HepG2 (cell line): ENCODE measurements around the gene B4GALT5. TPM values are rescaled to one million over a fixed set of nuclear protein-coding genes. Genes with fewer than 3 reads are reported as not detected.

Experiments
- ATAC-seq: fragments of 200-7000 bp; cut with Tn5 transposase; 3 replicates; pipeline ENCODE4 v1.9.1; 2020; ENCODE audit warnings: mild to moderate bottlenecking, moderate library complexity
- BruUV-seq: library from RNA; stranded (reverse); fragments of 400-500 nt; replicated peaks from 2 replicates; lab custom pipeline; 2021; lab: Mats Ljungman, UMichigan
- CTCF ChIA-PET: fragments of 300-600 bp; formaldehyde crosslinking; extraction: SDS; loops from one replicate; lab custom pipeline; 2021; ENCODE audit warnings: low total read pairs, inconsistent platforms, low intra/inter-chr PET ratio; lab: Yijun Ruan, JAX
- POLR2A ChIA-PET: fragments of 350-600 bp; sonication (Branson Sonifier 250); formaldehyde crosslinking; loops from one replicate; lab custom pipeline; 2020; ENCODE audit warnings: antibody characterized with exemption, inconsistent platforms; lab: Yijun Ruan, JAX
- DNase-seq: peaks from one replicate; pipeline ENCODE4 v3.0.0-alpha.2; 2015; ENCODE audit warnings: low spot score
- FAIRE-seq: peaks from 3 replicates; lab custom pipeline; 2011; peaks lifted over from hg19 to GRCh38; lab: Jason Lieb, UNC
- H2AFZ ChIP-seq: one replicate; pipeline ENCODE4 v1.6.1; 2011; ENCODE audit warnings: low read length, inconsistent platforms
- H3K27ac ChIP-seq: fragments of 300-600 bp; 3 replicates; pipeline ENCODE4 v1.8.0; 2011; ENCODE audit warnings: mixed run types, mild to moderate bottlenecking, mixed read lengths, low read length, inconsistent platforms; ENCODE audit not compliant: insufficient read depth; ENCODE audit errors: extremely low read length
- H3K27me3 ChIP-seq, 2 experiments: fragments of 200-600 bp in 1 of 2; 2 replicates in 1 of 2; 3 replicates in 1 of 2; pipeline versions ENCODE4 v1.6.0 to v1.8.0; 2011; ENCODE audit warnings: low read length in 2 of 2, mild to moderate bottlenecking in 2 of 2, moderate library complexity in 2 of 2, inconsistent platforms in 1 of 2; ENCODE audit not compliant: insufficient read depth in 2 of 2, control insufficient read depth in 1 of 2
- H3K36me3 ChIP-seq, 2 experiments: fragments of 200-600 bp in 1 of 2; replicated peaks in 1 of 2; 2 replicates in 1 of 2; 3 replicates in 1 of 2; pipeline versions ENCODE4 v1.5.1 to v1.8.0; 2011; ENCODE audit warnings: low read length in 2 of 2, inconsistent platforms in 1 of 2; ENCODE audit not compliant: insufficient read depth in 2 of 2, control insufficient read depth in 1 of 2
- H3K4me1 ChIP-seq: 2 replicates; pipeline ENCODE4 v1.5.1; 2012; ENCODE audit warnings: low read length, inconsistent platforms; ENCODE audit not compliant: insufficient read depth
- H3K4me2 ChIP-seq: 2 replicates; pipeline ENCODE4 v1.6.0; 2011; ENCODE audit warnings: low read depth, low read length, inconsistent platforms
- H3K4me3 ChIP-seq, 3 experiments: fragments of 200-600 bp in 1 of 3; sonication (generic), shearing (Covaris generic) in 1 of 3; replicated peaks in 1 of 3; 2 replicates each; pipeline ENCODE4 v1.5.1; 2011 to 2016; ENCODE audit warnings: low read length in 3 of 3, inconsistent platforms in 2 of 3, low read depth in 2 of 3, mild to moderate bottlenecking in 2 of 3, control low read depth in 1 of 3, mixed read lengths in 1 of 3; ENCODE audit not compliant: insufficient read depth in 1 of 3
- H3K79me2 ChIP-seq: one replicate; pipeline ENCODE4 v1.6.1; 2011; ENCODE audit warnings: low read length, inconsistent platforms; ENCODE audit not compliant: insufficient read depth
- H3K9ac ChIP-seq: 2 replicates; pipeline ENCODE4 v1.6.0; 2011; ENCODE audit warnings: mild to moderate bottlenecking, low read depth, low read length, inconsistent platforms; ENCODE audit not compliant: insufficient read depth
- H3K9me3 ChIP-seq: 2 replicates; pipeline ENCODE4 v1.5.1; 2012; ENCODE audit warnings: mild to moderate bottlenecking, low read length
- H4K20me1 ChIP-seq: 2 replicates; pipeline ENCODE4 v1.6.0; 2011; ENCODE audit warnings: inconsistent platforms, mild to moderate bottlenecking, low read length, moderate library complexity; ENCODE audit not compliant: insufficient read depth
- AHR ChIP-seq: IDR thresholded peaks from 2 replicates; pipeline ENCODE4 v1.6.1; 2018; ENCODE audit warnings: missing genetic modification reagents, missing compliant biosample characterization
- BHLHE40 ChIP-seq: IDR thresholded peaks from 2 replicates; pipeline ENCODE4 v1.6.1; 2011; ENCODE audit warnings: low read length, improper control_type of control experiment
- FOXO4 ChIP-seq: sonication (generic); formaldehyde crosslinking; conservative IDR thresholded peaks from 2 replicates; pipeline ENCODE4 v1.8.1; 2023; ENCODE audit warnings: missing genetic modification reagents
- HNF4G ChIP-seq, 2 experiments: sonication (generic) in 1 of 2; formaldehyde crosslinking in 1 of 2; IDR thresholded peaks; 2 replicates each; pipeline versions ENCODE4 v1.4.0 to v1.6.1; 2011 to 2020; ENCODE audit warnings: borderline replicate concordance in 2 of 2, low read depth in 2 of 2, mild to moderate bottlenecking in 2 of 2, low read length in 1 of 2, missing genetic modification reagents in 1 of 2, moderate library complexity in 1 of 2
- ZBTB7B ChIP-seq: sonication (generic); formaldehyde crosslinking; IDR thresholded peaks from 2 replicates; pipeline ENCODE4 v1.4.0; 2020; ENCODE audit warnings: missing genetic modification reagents
- ZHX1 ChIP-seq: sonication (generic); formaldehyde crosslinking; IDR thresholded peaks from 2 replicates; pipeline ENCODE4 v1.8.1; 2022; ENCODE audit warnings: low read depth, mild to moderate bottlenecking, missing genetic modification reagents
- ZNF292 ChIP-seq: sonication (generic); formaldehyde crosslinking; IDR thresholded peaks from 2 replicates; pipeline ENCODE4 v1.8.1; 2022; ENCODE audit warnings: mild to moderate bottlenecking, low read depth, missing genetic modification reagents, borderline replicate concordance
- ZNF468 ChIP-seq: sonication (generic); formaldehyde crosslinking; IDR thresholded peaks from 2 replicates; pipeline ENCODE4 v1.8.0; 2022; ENCODE audit warnings: mild to moderate bottlenecking, moderate library complexity, missing genetic modification reagents
- ZNF512 ChIP-seq: sonication (generic); formaldehyde crosslinking; IDR thresholded peaks from 2 replicates; pipeline ENCODE4 v1.4.0; 2020; ENCODE audit warnings: mild to moderate bottlenecking, missing genetic modification reagents
- ZNF747 ChIP-seq: sonication (generic); formaldehyde crosslinking; IDR thresholded peaks from 2 replicates; pipeline ENCODE4 v1.8.1; 2023; ENCODE audit warnings: missing genetic modification reagents, mild to moderate bottlenecking, borderline replicate concordance
- WGBS: methylation state at CpG from one replicate; pipeline ENCODE4 v1.1.6; 2017; ENCODE audit warnings: low lambda C conversion rate; 5-methylcytosine and 5-hydroxymethylcytosine counted together
- in situ Hi-C: cut with HindIII; loops from 2 replicates; pipeline ENCODE4 v1.10.0; 2017; ENCODE audit warnings: low pct_unique_long_range_greater_than_20kb; ENCODE audit not compliant: extremely low pct_ligation_motif_present
- intact Hi-C: fragments of 100-400 bp; cut with micrococcal nuclease; formaldehyde crosslinking; loops from one replicate; pipeline ENCODE4 v1.10.0; 2022; ENCODE audit not compliant: unreplicated experiment
- polyA plus RNA-seq, 8 experiments: library from polyadenylated mRNA; depleted of rRNA in 3 of 8; stranded (reverse) in 7 of 8; unstranded in 1 of 8; fragments of >200 nt; fragmentation: Illumina TruSeq in 4 of 8; extraction: Trizol in 4 of 8; gene quantifications; 2 replicates each; pipeline versions ENCODE4 v1.2.1 to v1.2.3, GENCODE V29; 2011 to 2016; ENCODE audit warnings: low read depth in 4 of 8, missing spikeins in 1 of 8, mixed read lengths in 1 of 8; ENCODE audit not compliant: insufficient read depth in 1 of 8
- total RNA-seq, 5 experiments: library from RNA; depleted of rRNA; stranded (reverse); fragments of >200 nt; fragmentation: Illumina TruSeq; extraction: Trizol; gene quantifications; 2 replicates each; pipeline ENCODE4 v1.2.3, GENCODE V29; 2016; ENCODE audit warnings: low read depth in 1 of 5

B4GALT5 gene
- total and polyA plus RNA-seq, 2 of the 13 experiments (the other 11 are each of a cell fraction or from before 2014, with no cell fraction given) = 27.3 to 30.9 TPM

- no peak for TF ChIP-seq ZNF747 (CRISPR knock-in tag)
- TF ChIP-seq ZNF512 = no peak
- no peak for TF ChIP-seq ZBTB7B (CRISPR knock-in tag)
- no peak for TF ChIP-seq HNF4G (IDR thresholded peaks at IDR 0.05; ENCODE audit: borderline replicate concordance, low read depth, low read length)
- no peak for TF ChIP-seq HNF4G (CRISPR knock-in tag; IDR thresholded peaks at IDR 0.05; ENCODE audit: borderline replicate concordance, low read depth)
- no peak for TF ChIP-seq ZHX1
- no peak for TF ChIP-seq AHR (CRISPR knock-in tag)
- no peak for TF ChIP-seq ZNF468 (CRISPR knock-in tag)
- TF ChIP-seq, all 625 proteins: peak for 0
Measured at GRCh38 chr20:49758781-49759180, 45.1 kb upstream of the B4GALT5 start (continued).

DNA sequence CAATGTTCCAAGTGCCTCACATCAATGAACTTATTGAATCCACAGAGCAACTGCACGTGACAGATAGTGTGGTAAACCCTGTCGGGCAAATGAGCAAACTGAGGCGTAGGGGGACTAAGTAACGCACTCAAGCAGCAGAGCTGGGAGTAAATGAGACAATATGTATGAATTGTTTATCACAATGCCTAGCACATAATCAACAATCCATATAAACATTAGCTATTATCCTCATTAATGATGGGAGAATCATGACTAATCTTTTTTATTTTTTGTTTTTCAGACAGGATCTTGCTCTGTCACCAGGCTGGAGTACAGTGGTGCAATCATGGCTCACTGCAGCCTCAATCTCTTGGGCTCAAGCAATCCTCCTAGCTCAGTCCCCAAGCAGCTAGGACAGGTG is 43.9 kb upstream of the B4GALT5 start:
- ATAC-seq = no peak
- Histone ChIP-seq H2AFZ (no peak overlapping the region), H3K9me3 (no peaks in the 10 kb centered on the region), H3K9ac (no peak overlapping the region)
- no peak for FAIRE-seq
- intact Hi-C loops = no loop called here
- ChIA-PET POLR2A (interaction anchor here (1.7 to 2.3 kb wide), 2 partner anchors 11 to 17 kb away, joined by 5 to 10 read pairs; no protein-coding TSS in a partner anchor), CTCF (no interaction called here)
- no peak for TF ChIP-seq ZNF292 (CRISPR knock-in tag)
- peak; percentile 23; the same call in 1 of the 2 replicates for TF ChIP-seq BHLHE40
- 0 out of 2 replicates have a peak, but pooled peaks have one; percentile 52 for TF ChIP-seq FOXO4 (CRISPR knock-in tag)
- TF ChIP-seq, all 625 proteins: peak for 2
- no peak overlapping the region for H3K4me3 ChIP-seq
- H3K36me3 ChIP-seq = no peaks in the 10 kb centered on the region
- no peak overlapping the region for H3K4me2 ChIP-seq
- no peak overlapping the region for H3K27ac ChIP-seq
- no peaks in the 10 kb centered on the region for H4K20me1 ChIP-seq
- in situ Hi-C loops = no loop called here
- no peaks in the 10 kb centered on the region for H3K27me3 ChIP-seq
- no TSS peak for BruUV-seq
- 39% methylated on average over 4 of the region's 4 CpGs for WGBS
- H3K79me2 ChIP-seq = no peaks in the 10 kb centered on the region
- H3K4me1 ChIP-seq = peaks cover 44% of the 10 kb centered on the region
- DNase-seq = no peak
